Activated gamma-delta T cell (primary cell): ENCODE measurements around the gene ZDHHC18.
"Not testable (repeated sequence)": the region's sequence is repeated elsewhere in the genome, so short reads cannot be mapped to it uniquely, and the experiment has no call there.

ENCODE experiments used
- DNase-seq: peaks from one replicate; lab custom pipeline; 2025; lab: John Stamatoyannopoulos, UW

Gene ZDHHC18

DNA sequence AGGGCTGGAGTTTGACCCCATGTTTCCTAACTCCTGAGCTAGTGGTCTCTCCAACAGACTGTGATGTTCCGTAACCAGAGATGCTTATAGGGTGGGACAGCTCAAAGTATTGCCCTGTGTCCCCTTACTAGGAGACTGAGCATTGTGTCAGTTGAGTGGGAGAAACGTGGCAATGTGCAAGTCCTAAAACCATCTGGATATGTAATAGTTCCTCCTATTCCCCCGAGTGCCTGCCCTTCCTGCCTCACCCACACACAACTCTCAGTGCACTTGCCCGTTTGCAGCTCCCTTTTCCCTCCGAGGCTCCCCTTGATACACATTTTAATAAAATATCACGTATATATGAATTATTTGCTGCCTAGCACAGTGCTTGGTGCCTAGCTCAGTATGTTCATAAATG lies 35.3 kb upstream of the ZDHHC18 start:
- DNase-seq = no peak

DNA sequence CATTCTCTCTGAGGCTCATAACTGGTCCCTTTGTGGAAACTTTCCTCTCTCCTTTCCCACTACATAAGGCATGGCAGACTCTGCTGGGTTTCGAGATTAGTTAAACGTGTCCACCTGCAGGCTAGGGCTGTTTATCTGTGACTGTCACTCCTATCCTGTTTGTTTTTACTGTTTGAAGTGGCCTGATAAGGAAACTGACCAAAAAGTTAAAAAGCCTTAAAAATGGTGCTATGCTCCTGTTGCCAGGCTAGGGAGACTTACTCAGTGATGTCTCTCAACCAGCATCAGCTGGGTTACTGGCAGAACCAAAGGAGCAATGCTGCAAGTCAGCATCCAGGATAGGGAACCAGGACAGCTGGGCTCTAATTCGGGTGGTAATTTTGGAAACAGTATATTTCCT lies 34.9 kb upstream of the ZDHHC18 start:
- DNase-seq = no peak

DNA sequence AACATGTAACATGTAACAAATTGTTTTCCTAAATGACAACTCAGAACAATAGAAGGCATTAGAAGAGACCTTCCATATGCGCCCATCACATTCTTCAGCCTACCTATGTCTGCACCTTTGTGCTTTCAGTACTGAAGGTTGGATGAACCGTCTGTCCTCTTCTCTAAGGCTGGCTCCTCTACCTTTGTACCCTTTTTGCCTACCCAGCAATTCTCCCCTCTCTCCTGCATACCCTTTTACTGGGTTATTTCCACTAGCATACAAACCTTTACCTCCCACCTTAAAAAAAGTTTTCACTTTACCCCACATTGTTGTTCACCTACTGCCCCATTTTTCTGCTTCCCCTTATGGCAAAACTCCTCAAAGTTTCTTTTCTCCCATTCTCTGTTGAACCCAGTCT lies 33.6 kb upstream of the ZDHHC18 start:
- no peak for DNase-seq

DNA sequence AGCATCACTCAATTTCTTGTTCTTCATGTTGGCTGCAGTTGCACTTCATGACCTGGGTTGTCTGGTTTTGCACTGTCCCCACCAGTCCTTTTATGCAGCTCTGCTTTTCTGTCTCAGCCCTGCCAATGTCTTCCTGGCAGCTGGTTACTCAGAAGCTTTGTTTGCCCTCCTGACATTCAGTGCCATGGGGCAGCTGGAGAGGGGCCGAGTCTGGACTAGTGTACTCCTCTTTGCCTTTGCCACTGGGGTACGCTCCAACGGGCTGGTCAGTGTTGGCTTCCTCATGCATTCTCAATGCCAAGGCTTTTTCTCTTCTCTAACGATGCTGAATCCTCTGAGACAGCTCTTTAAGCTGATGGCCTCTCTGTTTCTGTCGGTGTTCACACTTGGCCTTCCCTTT lies 32.1 kb upstream of the ZDHHC18 start:
- DNase-seq = no peak

DNA sequence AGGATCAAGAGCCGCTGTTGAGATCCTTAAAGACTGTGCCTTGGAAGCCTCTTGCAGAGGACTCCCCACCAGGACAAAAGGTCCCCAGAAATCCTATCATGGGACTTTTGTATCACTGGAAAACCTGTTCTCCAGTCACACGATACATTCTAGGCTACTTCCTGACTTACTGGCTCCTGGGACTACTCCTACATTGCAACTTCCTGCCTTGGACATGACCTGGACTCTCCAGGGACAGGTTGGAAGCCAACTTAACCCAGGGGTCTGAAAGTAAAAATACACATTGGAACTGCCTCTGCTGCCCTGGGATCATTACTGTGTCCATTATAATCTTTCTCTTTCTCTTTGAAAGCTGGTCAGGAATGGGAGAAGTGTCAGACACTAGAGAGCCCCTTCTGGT lies 28.9 kb upstream of the ZDHHC18 start:
- DNase-seq = no peak

DNA sequence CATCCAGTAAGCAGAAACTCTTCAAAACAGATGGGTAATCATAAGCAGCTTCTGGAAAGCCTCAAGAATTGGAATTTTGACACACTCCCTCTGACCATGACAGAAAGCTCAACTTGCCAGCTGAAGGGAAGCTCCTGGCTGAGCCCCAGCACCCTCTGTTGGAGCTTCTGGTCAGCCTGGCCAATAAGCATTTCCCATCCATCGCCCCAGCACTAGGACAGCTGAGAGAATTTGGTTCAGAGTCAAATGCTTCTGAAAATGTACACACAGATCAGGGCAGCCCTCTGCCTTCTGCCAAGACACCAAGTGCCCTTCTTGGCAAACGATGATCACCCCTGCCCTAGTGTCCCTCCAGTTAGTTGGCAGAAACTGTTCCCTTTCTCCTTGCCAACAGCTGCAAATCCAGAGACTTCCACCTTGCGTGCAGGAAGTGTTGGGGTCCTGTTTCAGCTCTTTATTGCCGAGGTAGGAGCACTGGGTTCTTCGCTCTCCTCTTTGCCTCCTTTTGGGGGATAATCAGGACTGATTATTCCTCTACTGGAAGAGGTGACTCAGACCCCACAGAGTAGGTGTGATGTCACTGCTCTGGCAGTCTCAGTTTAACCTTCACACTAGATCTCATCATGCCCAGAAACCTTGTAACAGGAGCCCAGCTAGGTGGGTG lies 26.9 kb upstream of the ZDHHC18 start:
- no peak for DNase-seq

DNA sequence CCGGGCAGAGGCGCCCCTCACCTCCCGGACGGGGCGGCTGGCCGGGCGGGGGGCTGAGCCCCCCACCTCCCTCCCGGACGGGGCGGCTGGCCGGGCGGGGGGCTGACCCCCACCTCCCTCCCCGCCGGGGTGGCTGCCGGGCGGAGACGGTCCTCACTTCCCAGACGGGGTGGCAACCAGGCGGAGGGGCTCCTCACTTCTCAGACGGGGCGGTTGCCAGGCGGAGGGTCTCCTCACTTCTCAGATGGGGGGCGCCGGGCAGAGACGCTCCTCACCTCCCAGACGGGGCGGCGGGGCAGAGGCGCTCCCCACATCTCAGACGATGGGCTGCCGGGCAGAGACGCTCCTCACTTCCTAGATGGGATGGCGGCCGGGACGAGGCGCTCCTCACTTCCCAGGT lies 22.6 kb upstream of the ZDHHC18 start:
- DNase-seq = not testable (repeated sequence)

DNA sequence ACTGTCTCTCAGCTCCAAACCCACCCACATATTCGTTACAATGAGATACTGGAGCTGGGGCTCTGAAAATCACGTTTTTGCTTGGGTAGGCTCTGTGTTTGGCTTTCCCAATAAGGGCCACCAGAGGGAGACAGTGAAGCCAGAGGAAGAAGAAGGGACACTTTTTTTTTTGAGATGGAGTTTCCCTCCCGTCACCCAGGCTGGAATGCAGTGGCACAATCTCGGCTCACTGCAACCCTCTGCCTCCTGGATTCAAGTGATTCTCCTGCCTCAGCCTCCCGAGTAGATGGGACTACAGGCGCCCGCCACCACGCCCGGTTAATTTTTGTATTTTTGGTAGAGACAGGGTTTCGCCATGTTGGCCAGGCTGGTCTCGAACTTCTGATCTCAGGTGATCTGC lies 16.4 kb upstream of the ZDHHC18 start:
- DNase-seq = not testable (repeated sequence)

DNA sequence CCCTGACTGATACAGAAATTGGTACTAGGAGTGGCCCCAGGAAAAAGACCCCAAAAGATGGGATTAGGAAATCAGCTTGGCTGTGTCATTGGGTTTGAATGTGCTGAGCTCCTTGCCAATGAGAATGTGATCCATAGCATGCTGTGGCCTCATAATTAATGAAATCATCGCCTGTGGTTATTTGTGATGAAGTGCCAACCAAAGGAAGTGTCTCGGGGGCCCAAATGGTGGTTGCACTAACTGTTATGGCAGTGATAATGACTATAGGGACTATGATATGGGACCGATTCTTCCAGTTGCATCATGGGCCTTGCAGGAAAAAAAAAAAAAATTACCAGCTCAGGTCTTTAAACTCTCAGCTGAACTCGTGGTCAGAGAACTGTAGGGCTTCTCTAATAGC lies 15.4 kb upstream of the ZDHHC18 start:
- DNase-seq = no peak

DNA sequence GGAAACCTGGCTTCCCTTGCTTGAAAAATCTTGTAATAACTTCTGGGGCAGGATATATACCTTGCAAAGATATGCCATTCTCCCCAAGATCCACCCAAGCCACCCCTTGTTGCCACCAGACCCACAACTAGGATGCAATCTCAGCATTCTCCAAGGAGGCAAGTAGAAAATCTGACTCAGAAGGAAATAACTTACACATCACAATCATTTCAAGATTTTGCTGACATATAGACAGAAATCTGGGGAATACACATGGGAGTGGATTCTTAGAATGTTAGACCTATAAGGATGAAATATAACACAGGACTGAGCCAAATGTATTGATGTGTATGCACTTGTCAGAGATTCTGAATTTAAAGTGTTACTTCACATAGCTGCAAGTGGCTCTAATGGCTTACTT lies 14.8 kb upstream of the ZDHHC18 start:
- DNase-seq = no peak

DNA sequence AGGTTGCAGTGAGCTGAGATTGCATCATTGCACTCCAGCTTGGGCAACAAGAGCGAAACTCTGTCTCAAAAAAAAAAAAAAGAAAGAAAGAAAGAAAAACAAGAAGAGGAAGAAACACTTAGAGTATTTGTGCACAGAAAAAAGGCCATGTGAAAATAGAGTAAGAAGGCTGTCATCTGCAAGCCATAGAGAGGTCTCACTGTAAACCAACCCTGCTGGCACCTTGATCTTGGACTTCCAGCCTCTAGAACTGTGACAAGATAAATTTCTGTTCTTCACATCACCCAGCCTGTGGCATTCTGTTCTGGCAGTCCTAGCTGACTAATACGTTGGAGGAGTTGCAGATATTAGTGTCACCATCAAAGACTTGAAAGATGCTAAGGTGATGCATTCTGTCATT lies 12.1 kb upstream of the ZDHHC18 start:
- DNase-seq = no peak

DNA sequence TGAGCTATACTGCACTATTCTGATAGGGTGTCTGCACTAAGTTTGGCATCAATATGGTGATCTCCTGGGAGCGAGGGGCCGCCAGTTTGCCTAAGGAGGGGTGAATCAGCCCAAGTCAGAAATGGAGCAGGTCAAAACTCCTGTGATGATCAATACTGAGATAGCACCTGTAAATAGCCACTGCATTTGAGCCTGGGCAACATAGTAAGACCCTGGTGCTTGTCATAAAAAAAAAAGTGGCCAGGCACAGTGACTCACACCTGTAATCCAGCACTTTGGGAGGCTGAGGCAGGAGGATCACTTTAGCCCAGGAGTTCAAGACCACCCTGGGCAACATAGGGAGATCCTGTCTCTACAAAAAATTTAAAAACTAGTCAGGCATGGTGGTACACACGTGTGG lies 11.6 kb upstream of the ZDHHC18 start:
- DNase-seq = no peak

DNA sequence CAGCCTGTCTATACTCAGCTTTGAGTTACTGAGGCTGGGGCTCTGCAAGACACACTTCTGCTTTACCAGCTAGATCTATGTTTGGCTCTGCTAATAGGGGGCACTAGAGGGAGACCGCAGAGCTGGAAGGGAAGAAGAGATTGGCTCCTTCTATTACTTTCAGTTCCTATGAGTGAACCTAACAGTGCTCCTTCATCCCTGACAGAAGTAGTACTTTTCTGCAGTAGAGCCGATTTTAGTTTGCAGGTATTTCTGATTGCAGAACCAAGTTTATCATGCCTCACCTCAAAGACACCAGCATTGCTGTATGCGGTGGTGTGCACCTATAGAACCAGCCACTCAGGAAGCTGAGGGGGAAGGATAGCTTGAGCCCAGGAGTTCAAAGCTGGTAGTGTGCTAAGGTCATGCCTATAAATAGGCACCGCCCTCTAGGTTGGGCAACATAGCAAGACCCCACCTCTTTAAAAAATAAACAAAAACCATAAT lies 5.7 kb upstream of the ZDHHC18 start:
- DNase-seq = no peak

DNA sequence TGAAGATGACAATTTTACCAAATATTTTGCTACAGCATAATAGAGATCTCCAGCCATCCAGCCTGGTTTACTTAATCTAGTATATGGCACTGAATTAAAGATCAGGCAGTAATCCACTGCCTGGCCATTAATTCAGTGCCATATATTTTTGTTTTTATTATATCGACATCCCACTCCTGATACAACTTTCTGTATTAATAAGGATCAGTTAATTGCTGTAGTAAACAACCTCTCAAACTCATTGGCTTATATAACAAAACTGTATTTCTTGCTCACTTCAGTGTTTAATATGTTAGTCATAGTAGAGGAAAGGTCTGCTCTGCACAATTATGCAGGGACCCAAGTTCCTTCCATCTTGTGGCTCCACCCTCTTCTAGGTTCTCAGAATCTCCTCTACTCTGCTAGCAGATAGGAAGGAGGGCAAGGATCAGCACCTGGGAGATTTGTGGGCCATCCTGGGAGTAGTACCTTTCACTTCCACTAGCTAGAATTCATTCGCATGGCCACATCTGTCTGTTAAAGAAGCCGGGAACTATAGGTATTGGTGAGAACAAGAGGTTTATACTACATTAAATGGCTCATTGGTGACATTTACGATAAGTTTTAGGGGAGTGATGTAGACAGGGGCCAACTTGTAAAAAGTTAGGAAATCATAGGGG lies 3.6 kb upstream of the ZDHHC18 start:
- DNase-seq = no peak

DNA sequence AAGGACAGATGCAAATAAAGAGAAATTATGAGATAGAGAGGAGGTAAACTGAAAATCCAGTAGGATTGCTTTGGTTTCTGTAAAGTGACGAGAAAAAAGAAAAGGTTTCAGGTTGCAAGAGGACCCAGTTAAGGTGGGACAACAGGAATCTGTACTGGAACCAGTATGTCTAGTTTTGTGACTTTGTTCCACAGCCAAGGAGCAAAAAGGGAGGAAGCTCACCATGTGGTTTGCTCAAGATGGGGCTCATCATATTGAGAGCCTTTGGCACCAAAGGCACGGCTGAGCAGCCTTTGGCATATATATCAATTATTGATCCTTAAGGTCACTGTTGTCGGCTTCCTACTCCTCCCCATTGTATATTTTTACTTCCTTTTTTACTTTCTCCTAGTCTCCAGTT lies 1.8 kb upstream of the ZDHHC18 start:
- no peak for DNase-seq

DNA sequence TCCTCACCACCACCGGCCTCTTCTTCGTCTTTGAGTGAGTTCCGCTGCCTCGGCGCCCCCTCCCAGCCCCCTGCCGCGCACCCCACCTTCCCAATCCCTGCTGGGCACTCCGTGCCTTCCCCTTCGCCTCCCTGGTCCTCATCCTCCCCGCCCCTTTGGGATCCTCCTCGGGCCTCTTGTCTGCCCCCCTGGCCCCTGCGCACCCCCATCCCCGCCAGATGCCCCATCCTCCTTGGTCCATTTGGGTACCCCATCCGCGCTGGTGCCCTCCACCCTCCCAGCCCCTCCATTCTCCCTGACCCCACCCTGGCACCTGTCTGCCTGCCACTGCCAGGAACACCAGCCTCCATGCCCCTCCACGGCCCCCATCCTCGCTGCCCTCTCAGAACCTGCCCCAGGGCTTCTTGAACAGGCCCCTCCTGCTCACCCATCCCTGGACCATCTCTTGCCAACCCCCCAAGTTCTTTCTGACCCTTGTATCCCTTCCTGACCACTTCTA lies 667 bp downstream of the ZDHHC18 start:
- DNase-seq = no peak

DNA sequence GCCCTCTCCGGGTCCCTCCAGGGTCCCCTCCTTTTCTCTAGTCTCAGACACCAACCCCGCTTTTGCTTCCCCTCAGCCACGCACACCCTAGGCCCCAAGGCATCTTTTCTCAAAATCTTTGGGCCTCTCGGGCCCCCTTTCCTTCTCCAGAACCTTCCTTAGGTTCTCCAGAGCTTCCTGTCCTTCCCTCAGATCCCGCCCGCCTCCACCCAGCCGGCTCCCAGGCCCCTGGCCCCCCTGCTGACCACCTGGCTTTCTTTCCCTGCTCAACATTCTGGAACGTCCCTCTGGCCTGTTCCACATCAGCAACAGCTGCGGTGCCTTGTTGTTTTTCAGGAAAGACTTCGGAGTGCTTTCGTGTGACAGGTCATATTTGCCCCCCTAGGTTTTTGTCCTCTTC lies 1.2 kb downstream of the ZDHHC18 start:
- DNase-seq = no peak

DNA sequence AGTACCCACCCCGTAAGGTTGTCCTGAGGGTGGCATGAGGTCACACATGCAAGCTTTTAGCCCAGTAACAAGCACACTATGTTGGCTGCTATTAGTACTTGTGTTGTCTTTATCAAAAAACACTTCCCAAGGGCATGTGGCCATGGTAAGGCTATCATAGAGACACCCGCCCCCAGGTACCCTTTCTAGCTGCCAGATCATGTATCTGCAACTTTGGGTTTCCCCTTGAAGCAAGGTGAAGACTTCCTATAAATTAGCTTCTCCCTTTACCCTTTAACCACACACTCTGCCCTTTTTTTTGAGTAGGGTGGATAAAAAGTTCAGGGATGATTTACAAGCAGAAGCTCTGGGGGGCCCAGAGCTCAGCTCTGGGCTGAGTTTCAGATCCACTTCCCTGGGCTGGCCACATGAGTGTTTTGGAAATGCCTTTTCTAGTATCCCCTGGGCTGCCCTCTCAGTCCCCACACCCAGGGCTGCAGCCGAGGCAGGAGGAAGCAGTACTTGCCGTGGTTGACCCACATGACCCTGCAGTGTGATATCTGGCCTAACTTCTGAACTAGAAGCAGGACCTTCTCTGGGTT lies 2.0 kb downstream of the ZDHHC18 start:
- no peak for DNase-seq

DNA sequence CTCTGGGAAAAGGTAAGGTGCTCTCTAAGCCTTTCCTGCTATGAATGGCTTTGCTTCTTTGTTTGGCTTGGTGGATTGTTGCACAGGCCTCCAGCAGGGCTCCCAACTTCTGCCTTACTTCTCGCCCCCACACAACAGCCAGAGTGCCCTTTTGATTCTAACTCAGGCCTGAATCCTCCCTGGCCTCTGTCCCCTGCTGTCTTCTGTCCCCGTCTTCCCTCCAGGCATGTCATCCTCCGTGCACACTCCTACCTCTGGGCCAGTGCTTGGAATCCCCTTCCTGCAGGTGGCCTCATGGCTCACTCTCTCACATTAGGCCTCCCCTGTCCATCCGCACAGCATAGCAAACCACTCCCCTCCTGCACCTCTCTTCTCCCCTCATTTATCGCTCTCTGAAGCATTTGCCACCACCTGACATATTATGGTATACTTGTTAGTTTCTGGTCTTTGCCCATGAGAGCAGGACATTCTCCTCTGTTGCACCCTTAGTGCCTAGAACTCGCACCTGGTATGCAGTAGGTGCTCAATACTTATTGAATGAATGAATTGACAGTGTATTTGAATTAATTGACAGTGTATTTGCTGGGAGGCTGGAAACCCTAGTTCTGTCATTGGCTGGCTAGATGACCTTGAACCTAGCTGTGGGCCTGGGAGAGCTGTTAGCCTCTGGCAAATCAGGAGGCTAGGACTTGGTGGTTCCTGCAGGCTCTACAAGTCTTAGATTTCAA lies 2.9 kb downstream of the ZDHHC18 start:
- no peak for DNase-seq

DNA sequence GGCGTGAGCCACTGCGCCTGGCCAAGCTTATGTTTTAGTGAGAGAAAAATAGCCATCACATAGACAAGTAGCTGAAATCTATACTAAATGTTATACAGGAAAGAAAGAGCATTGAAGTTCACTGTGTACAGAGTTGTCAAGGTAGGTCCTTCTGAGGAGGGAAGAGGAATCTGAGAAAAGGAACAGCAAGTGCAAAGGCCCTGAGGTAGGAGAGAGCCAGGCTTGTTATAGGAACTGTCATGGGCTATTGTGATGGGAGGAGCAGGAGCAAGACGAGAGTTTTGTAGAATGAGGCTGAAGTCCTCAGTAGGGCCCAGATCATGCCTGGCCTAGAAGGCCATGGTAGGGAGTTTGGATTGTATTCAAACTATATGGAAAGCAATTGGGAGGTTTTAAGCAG lies 4.6 kb downstream of the ZDHHC18 start:
- DNase-seq = no peak

DNA sequence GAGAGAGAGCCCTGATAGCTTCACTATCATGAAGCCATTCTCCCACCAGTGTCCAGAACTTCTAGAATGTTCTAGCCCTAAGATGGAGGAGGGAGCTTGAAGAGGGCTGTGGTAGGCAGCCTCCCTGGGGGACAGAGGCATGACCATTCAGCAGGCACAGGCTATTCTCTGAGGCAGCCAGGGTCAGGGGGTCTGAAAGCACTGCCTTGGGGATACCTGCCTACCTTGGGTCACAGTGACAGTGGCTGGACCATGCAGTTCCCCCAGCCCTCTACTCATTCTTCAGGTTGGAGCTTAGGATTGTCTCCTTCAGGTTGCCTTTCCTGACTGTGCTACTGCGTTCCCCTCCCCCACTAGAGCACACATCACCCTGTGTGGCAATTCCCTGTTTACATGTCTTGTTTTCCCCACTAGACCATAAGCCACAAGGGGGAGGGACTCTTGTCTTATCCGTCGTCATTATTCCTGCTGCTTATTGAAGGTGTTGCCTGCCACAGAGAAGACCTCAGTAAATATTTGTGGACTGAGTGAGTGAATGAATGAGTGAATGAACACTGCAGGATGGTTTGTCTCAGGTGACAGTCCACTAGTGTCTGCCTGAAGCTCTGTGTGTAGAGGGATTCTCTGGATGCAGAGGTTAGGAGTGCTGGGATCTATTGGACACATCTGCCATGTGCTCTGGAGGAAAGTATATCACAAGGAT lies 5.2 kb downstream of the ZDHHC18 start:
- no peak for DNase-seq
